ENCODE measurements around the gene PPOX. TPM values are rescaled to one million over a fixed set of nuclear protein-coding genes. Genes with fewer than 3 reads are reported as not detected.

PPOX gene
- polyA plus RNA-seq, 1 of the 3 experiments (the other 2 are of a cell fraction) = 30.7 TPM

GRCh38 chr1:161190962-161191521 is 24.8 kb downstream of the PPOX start:
- Histone ChIP-seq H3F3A (replicated peaks; ENCODE audit: insufficient read depth) (no peaks in the 10 kb centered on the region), H3K36me3 (replicated peaks in 1 of 2; ENCODE audit: control insufficient read depth in 1 of 2, insufficient read depth in 2 of 2, low read length in 1 of 2) (peaks cover 0 to 19% of the 10 kb centered on the region in 2 experiments), H3K4me2 (no peak overlapping the region), H3K9ac (no peak overlapping the region), H3K27ac (ENCODE audit: low read depth in 2 of 2, low read length in 1 of 2) (no peak overlapping the region), H2AFZ (ENCODE audit: low read depth) (no peak overlapping the region), H4K20me1 (ENCODE audit: insufficient read depth) (no peaks in the 10 kb centered on the region), H3K9me3 (no peaks in the 10 kb centered on the region), H3K79me2 (ENCODE audit: insufficient read depth) (no peaks in the 10 kb centered on the region), H3K9me2 (no peaks in the 10 kb centered on the region), H3K27me3 (ENCODE audit: insufficient read depth) (no peaks in the 10 kb centered on the region), H3K4me1 (ENCODE audit: control insufficient read depth in 1 of 2, insufficient read depth in 2 of 2, low read depth in 1 of 2, low read length in 1 of 2) (peaks cover 0 to 19% of the 10 kb centered on the region in 2 experiments; a peak in 2 of 4 replicates), H3K4me3 (ENCODE audit: low read depth in 2 of 2, low read length in 1 of 2) (no peak overlapping the region)
- no peak for DNase-seq
- TF ChIP-seq RFX5 (IDR thresholded peaks at IDR 0.05; ENCODE audit: low read length) (no peak), EZH2phosphoT487 (IDR thresholded peaks at IDR 0.05; ENCODE audit: borderline replicate concordance, low read depth) (no peak), GABPA (IDR thresholded peaks at IDR 0.05; ENCODE audit: low read depth) (no peak), SMC3 (IDR thresholded peaks at IDR 0.05; ENCODE audit: low read depth, low read length) (no peak), NRF1 (IDR thresholded peaks at IDR 0.05; ENCODE audit: low read depth, low read length) (no peak), TAF1 (IDR thresholded peaks at IDR 0.05; ENCODE audit: borderline replicate concordance, low read depth, low read length) (no peak), EP300 (IDR thresholded peaks at IDR 0.05; ENCODE audit: borderline replicate concordance in 1 of 2, low read depth in 1 of 2, low read length in 1 of 2) (no peak), RCOR1 (IDR thresholded peaks at IDR 0.05; ENCODE audit: low read length) (no peak), MXI1 (IDR thresholded peaks at IDR 0.05; ENCODE audit: low read depth, low read length) (no peak), PBX3 (IDR thresholded peaks at IDR 0.05) (no peak), NFIC (IDR thresholded peaks at IDR 0.05; ENCODE audit: borderline replicate concordance) (no peak), GATA2 (CRISPR knock-in tag; IDR thresholded peaks at IDR 0.05) (no peak), YY1 (IDR thresholded peaks at IDR 0.05; ENCODE audit: low read depth) (no peak), MEF2A (IDR thresholded peaks at IDR 0.05; ENCODE audit: borderline replicate concordance, low read depth) (no peak), TEAD4 (IDR thresholded peaks at IDR 0.05; ENCODE audit: borderline replicate concordance, insufficient read depth) (no peak), CHD2 (IDR thresholded peaks at IDR 0.05; ENCODE audit: low read length, partially characterized antibody) (no peak), FOSL2 (IDR thresholded peaks at IDR 0.05; ENCODE audit: borderline replicate concordance, low read depth) (no peak), JUND (IDR thresholded peaks at IDR 0.05) (no peak)
- TF ChIP-seq, protein P1, sequence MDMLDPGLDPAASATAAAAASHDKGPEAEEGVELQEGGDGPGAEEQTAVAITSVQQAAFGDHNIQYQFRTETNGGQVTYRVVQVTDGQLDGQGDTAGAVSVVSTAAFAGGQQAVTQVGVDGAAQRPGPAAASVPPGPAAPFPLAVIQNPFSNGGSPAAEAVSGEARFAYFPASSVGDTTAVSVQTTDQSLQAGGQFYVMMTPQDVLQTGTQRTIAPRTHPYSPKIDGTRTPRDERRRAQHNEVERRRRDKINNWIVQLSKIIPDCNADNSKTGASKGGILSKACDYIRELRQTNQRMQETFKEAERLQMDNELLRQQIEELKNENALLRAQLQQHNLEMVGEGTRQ (IDR thresholded peaks at IDR 0.05; ENCODE audit: borderline replicate concordance, low read depth, low read length) = no peak
- TF ChIP-seq, protein P2, sequence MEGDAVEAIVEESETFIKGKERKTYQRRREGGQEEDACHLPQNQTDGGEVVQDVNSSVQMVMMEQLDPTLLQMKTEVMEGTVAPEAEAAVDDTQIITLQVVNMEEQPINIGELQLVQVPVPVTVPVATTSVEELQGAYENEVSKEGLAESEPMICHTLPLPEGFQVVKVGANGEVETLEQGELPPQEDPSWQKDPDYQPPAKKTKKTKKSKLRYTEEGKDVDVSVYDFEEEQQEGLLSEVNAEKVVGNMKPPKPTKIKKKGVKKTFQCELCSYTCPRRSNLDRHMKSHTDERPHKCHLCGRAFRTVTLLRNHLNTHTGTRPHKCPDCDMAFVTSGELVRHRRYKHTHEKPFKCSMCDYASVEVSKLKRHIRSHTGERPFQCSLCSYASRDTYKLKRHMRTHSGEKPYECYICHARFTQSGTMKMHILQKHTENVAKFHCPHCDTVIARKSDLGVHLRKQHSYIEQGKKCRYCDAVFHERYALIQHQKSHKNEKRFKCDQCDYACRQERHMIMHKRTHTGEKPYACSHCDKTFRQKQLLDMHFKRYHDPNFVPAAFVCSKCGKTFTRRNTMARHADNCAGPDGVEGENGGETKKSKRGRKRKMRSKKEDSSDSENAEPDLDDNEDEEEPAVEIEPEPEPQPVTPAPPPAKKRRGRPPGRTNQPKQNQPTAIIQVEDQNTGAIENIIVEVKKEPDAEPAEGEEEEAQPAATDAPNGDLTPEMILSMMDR (IDR thresholded peaks at IDR 0.05) = no peak
- ChIA-PET CTCF (interaction anchor here (0.8 to 7.0 kb wide), 15 partner anchors 10 to 192 kb away, joined by 3 to 65 read pairs (median 12); partner anchors contain the start of genes APOA2, B4GALT3, NDUFS2 and PPOX), POLR2A (interaction anchor here (1.1 kb wide), 1 partner anchor 11 kb away, joined by 3 read pairs; no protein-coding TSS in a partner anchor)
- WGBS (ENCODE audit: low lambda C conversion rate) = 95% methylated on average over 14 of the region's 22 CpGs
